Loucy (cell line): Measurements from ENCODE around the gene OR5D16.

Source experiments
- H2AFZ ChIP-seq: fragments of 200-600 bp; sonication (generic); 2 replicates; pipeline ENCODE4 v1.6.0; 2016; ENCODE audit warnings: antibody characterized with exemption, mild to moderate bottlenecking, low read length, moderate library complexity
- H3F3A ChIP-seq: fragments of 200-600 bp; 2 replicates; pipeline ENCODE4 v1.6.0; 2016; ENCODE audit warnings: antibody characterized with exemption, low read depth, mild to moderate bottlenecking
- H3K27me3 ChIP-seq: fragments of 200-600 bp; sonication (generic); 2 replicates; pipeline ENCODE4 v1.6.1; 2014; ENCODE audit warnings: low read length, mild to moderate bottlenecking; ENCODE audit not compliant: insufficient read depth, poor library complexity, severe bottlenecking
- H3K36me3 ChIP-seq: fragments of 200-600 bp; sonication (generic); 2 replicates; pipeline ENCODE4 v1.6.1; 2016; ENCODE audit warnings: low read length; ENCODE audit not compliant: insufficient read depth
- H3K4me1 ChIP-seq: fragments of 200-600 bp; sonication (generic); 2 replicates; pipeline ENCODE4 v1.5.1; 2014; ENCODE audit warnings: low read length, mild to moderate bottlenecking; ENCODE audit not compliant: insufficient read depth, poor library complexity, severe bottlenecking
- H3K4me2 ChIP-seq: fragments of 200-600 bp; sonication (generic); 2 replicates; pipeline ENCODE4 v1.6.0; 2014; ENCODE audit warnings: antibody characterized with exemption, low read length, low read depth, mild to moderate bottlenecking; ENCODE audit not compliant: poor library complexity, severe bottlenecking
- H3K4me3 ChIP-seq: fragments of 200-600 bp; sonication (generic); 2 replicates; pipeline ENCODE4 v1.5.1; 2014; ENCODE audit warnings: low read length, mild to moderate bottlenecking, mixed read lengths; ENCODE audit not compliant: poor library complexity, severe bottlenecking
- H3K79me2 ChIP-seq: fragments of 200-600 bp; sonication (generic); 2 replicates; pipeline ENCODE4 v1.6.1; 2014; ENCODE audit warnings: low read length; ENCODE audit not compliant: insufficient read depth
- H3K9ac ChIP-seq: fragments of 200-600 bp; sonication (generic); 2 replicates; pipeline ENCODE4 v1.6.0; 2014; ENCODE audit warnings: mild to moderate bottlenecking, low read depth, low read length, moderate library complexity; ENCODE audit not compliant: poor library complexity, severe bottlenecking
- H3K9me2 ChIP-seq: fragments of 200-600 bp; sonication (generic); replicated peaks from 2 replicates; pipeline ENCODE4 v1.6.1; 2016; ENCODE audit warnings: low read depth, low read length, mixed read lengths
- H3K9me3 ChIP-seq: fragments of 200-600 bp; sonication (generic); 2 replicates; pipeline ENCODE4 v1.6.1; 2014; ENCODE audit warnings: mild to moderate bottlenecking, antibody characterized with exemption, low read length, low read depth; ENCODE audit not compliant: insufficient read depth
- H4K20me1 ChIP-seq: fragments of 200-600 bp; sonication (generic); 2 replicates; pipeline ENCODE4 v1.6.0; 2014; ENCODE audit warnings: antibody characterized with exemption, low read length, mild to moderate bottlenecking; ENCODE audit not compliant: insufficient read depth, poor library complexity, severe bottlenecking
- CTCF ChIP-seq: fragments of 200-600 bp; sonication (generic); conservative IDR thresholded peaks from 2 replicates; pipeline ENCODE4 v1.5.1; 2014; ENCODE audit warnings: mild to moderate bottlenecking, antibody characterized with exemption, low read length
- EZH2phosphoT487 ChIP-seq: fragments of 200-600 bp; IDR thresholded peaks from 2 replicates; pipeline ENCODE4 v1.6.1; 2018; ENCODE audit warnings: antibody characterized with exemption, mild to moderate bottlenecking, moderate library complexity, borderline replicate concordance

Gene OR5D16

GRCh38 chr11:55806248-55806647 lies 32.3 kb upstream of the OR5D16 start:
- TF ChIP-seq EZH2phosphoT487 (no peak), CTCF (no peak)
- Histone ChIP-seq H2AFZ (no peak overlapping the region), H3K27me3 (no peaks in the 10 kb centered on the region), H3K9me2 (no peaks in the 10 kb centered on the region), H3K4me2 (no peak overlapping the region), H4K20me1 (no peaks in the 10 kb centered on the region), H3K36me3 (no peaks in the 10 kb centered on the region), H3K9me3 (no peaks in the 10 kb centered on the region), H3K79me2 (no peaks in the 10 kb centered on the region), H3K4me3 (no peak overlapping the region), H3K9ac (no peak overlapping the region), H3F3A (no peaks in the 10 kb centered on the region), H3K4me1 (no peaks in the 10 kb centered on the region)

GRCh38 chr11:55811067-55811466 lies 27.5 kb upstream of the OR5D16 start, which contains the start of gene OR5L1:
OR5L1 (plus strand) TSS chr11:55811367; CDS start chr11:55811467, 100 bp downstream.
- Histone ChIP-seq H3K4me2 (no peak within 1 kb of the TSS), H3K9ac (no peak within 1 kb of the TSS), H2AFZ (no peak within 1 kb of the TSS), H3K4me3 (no peak within 1 kb of the TSS), H3F3A (no peaks in the 10 kb centered on the region), H3K4me1 (no peaks in the 10 kb centered on the region), H3K9me3 (no peaks in the 10 kb centered on the region), H4K20me1 (no peaks in the 10 kb centered on the region), H3K36me3 (no peaks in the 10 kb centered on the region), H3K27me3 (no peaks in the 10 kb centered on the region), H3K79me2 (no peaks in the 10 kb centered on the region), H3K9me2 (no peaks in the 10 kb centered on the region)
- TF ChIP-seq EZH2phosphoT487 (no peak), CTCF (no peak)

- Histone ChIP-seq H3K4me1 (no peaks in the 10 kb centered on the region), H2AFZ (no peak within 1 kb of the TSS), H3K27me3 (no peaks in the 10 kb centered on the region), H3K9me3 (no peaks in the 10 kb centered on the region), H3K79me2 (no peaks in the 10 kb centered on the region), H3K9me2 (no peaks in the 10 kb centered on the region), H4K20me1 (no peaks in the 10 kb centered on the region), H3K4me3 (no peak within 1 kb of the TSS), H3K36me3 (no peaks in the 10 kb centered on the region), H3F3A (no peaks in the 10 kb centered on the region), H3K4me2 (no peak within 1 kb of the TSS), H3K9ac (no peak within 1 kb of the TSS)
- no peak for TF ChIP-seq EZH2phosphoT487
- TF ChIP-seq CTCF, result no peak
Measured at GRCh38 chr11:55819330-55819729, 19.2 kb upstream of the OR5D16 start, which contains the start of gene OR5D18. OR5D18 (plus strand) TSS chr11:55819630; CDS start chr11:55819630, 0 bp downstream.
